GM12874 (cell line): ENCODE data around the gene TRAK1.

Source experiments
- CTCF ChIP-seq: IDR thresholded peaks from 2 replicates; pipeline ENCODE4 v1.5.1; 2011; ENCODE audit warnings: low read depth, mild to moderate bottlenecking, control low read depth, low read length, moderate library complexity; ENCODE audit not compliant: insufficient read depth

The TRAK1 gene

GRCh38 chr3:42194943-42195510, 103.9 kb downstream of the TRAK1 start:
- TF ChIP-seq CTCF, result no peak

GRCh38 chr3:42195879-42196330, 104.7 kb downstream of the TRAK1 start:
- TF ChIP-seq CTCF, result no peak

GRCh38 chr3:42198709-42199108, 107.6 kb downstream of the TRAK1 start:
- no peak for TF ChIP-seq CTCF

- TF ChIP-seq CTCF, result no peak
These were observed 111.2 kb downstream of the TRAK1 start for GRCh38 chr3:42202217-42202865.

- no peak for TF ChIP-seq CTCF
These were observed 113.9 kb downstream of the TRAK1 start for GRCh38 chr3:42204867-42205599.

GRCh38 chr3:42205800-42206514, 114.8 kb downstream of the TRAK1 start:
- TF ChIP-seq CTCF, result no peak

- TF ChIP-seq CTCF, result no peak
These were observed 118.8 kb downstream of the TRAK1 start for GRCh38 chr3:42209917-42210316.
